NCI-H2171 treated with DMSO at 0.1 percent for 48 hours (cell line): ENCODE results near the gene SLC35D2.
A peak's percentile ranks its signal among the peaks of the same experiment; 100 is the strongest.
"Not testable (repeated sequence)": the region's sequence is repeated elsewhere in the genome, so short reads cannot be mapped to it uniquely, and the experiment has no call there.

Experiments
- DNase-seq: peaks from one replicate; lab custom pipeline; 2025; lab: John Stamatoyannopoulos, UW

Gene SLC35D2

DNA sequence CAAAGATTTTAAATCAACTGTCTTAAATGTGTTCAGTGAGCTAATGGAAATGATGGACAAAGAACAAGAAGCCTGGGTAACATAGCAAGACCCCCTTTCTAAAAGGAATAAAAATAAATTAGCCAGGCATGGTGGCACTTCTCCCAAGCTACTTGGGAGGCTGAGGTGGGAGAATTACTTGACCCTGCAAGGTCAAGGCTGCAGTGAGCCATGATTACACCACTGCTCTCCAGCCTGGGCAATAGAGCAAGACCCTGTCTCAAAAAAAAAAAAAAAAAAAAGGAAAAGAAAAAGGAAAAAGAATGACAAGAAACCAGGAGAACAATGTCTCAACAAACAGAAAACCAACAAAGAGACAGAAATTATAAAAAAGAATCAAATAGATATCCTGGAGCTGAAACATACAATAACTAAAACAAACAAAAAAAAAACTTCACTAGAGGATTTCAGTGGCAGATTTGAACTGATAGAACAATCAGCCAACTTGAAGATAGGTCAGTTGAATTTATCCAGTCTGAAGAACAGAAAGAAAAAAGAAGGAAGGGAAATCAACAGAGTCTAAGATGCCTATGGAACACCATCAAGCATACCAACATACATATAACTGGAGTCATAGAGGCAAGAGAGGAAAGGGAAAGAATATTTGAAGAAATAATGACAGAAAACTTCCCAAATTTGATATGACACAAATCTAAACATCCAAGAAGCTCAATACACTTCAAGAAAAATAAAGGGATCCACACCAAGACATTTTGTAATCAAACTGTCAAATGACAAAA lies 16.8 kb upstream of the SLC35D2 start:
- DNase-seq, result no peak

DNA sequence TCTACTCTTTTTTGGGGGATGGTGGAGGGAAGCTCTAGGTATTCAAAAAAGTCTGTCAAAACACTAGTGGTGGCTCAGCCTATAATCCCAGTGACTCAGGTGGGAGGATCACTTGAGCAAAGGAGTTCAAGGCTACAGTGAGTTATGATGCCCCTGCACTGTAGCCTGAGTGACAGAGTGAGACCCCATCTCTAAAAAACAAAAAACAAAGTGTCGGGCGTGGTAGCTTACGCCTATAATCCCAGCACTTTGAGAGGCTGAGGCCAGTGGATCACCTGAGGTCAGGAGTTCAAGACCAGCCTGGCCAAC lies 15.8 kb upstream of the SLC35D2 start:
- DNase-seq, result no peak

DNA sequence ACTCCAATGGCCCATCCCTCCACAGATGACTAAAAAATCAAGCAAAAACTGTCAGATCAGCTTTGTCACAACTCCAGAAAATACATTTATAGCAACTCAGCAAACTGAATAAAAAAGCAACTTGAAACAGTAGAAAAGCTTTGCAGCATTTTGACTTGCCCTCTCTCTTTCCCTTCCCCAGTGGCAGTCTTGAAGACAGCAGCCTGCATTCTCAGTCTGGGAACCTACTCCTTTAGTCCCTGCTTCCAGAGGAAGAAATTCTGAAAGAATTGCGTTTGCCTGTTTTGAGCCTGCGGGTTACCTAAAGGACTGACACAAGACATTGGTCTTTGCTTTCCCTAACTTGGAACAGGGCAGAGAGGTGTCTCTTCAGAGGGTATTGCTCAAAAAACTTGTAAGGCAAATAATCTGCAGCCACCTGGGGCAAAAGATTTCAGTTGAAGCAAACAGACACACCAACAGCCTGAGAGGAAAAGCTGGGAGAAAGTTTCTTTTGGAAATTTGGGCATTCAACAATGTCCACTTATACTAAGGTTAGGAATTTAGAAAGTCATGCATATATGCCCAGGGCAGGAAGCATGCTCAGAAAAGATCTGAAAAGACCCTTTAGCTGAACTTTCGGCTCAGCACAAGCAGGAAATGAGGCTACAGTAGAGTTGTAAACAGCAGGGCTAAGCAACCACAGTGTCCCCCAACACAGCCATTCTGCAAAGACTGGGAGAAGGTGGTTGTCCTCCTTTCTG lies 15.2 kb upstream of the SLC35D2 start:
- DNase-seq, result no peak

DNA sequence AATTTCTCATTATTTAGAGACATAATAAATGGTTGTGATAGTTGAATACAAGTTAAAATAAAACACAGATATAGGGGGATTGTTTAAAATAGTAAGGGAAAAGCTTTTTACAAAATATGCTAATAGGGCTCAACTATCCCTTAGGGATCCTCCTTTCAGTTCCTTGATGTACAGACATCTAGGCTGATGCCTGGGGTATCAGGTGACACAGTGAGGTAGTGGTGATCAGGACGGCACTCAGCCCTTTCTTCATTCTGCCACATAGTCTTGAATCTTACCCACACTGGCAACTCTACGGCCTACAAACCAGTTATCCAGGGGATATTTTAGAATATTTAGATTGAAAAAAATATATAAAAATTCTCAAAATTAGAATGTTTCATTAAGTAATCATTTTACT lies 12.5 kb upstream of the SLC35D2 start:
- DNase-seq, result peak; percentile 12

DNA sequence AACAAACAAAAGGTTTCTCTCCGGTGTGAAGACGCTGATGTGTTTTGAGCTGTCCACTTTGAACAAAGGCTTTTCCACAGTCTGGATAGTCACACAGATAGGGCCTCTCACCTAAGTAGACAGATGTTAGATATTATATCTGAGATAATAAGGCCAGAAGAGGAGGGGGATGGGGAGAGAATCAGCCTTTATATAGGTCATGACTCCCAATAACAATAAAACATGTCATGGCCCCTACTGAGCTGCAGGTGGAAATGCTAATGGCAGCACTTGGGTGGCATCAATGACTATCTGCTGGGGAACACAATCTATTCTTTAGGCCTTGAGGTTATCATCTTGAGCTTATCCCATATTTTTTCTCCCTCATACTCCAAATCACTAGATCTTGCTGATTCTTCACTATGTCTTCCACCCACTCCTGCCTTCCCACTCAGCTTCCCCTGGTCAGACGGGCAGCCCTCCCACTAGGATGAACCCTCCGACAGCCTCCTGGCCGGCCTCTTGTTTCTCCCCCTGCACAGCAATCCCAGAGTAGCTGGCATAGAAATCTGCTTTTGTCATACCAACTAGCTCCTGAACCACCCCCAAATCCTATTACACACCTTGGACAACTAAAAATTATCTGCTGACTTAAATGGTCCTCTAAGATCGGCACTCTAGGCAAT lies 11.5 kb upstream of the SLC35D2 start:
- no peak for DNase-seq

DNA sequence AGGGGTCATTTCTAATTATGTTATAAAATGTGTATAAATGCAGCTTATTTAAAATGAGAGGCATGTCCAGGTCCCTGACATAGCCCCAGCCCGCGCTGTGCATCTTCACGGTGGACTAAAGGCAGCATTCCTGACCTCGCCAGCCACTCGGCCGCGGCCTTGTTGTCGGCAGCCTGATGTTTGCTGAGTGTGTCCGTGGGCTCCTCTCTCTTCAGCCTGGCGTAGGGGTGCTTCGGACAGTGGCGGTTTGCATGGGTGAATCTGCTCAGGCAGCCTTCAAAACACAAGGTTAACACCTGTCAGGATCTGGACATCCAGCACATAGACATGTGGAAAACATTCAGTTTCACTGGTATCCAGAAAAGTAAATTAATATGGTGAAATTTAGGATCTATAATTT lies 8.8 kb upstream of the SLC35D2 start:
- no peak for DNase-seq

DNA sequence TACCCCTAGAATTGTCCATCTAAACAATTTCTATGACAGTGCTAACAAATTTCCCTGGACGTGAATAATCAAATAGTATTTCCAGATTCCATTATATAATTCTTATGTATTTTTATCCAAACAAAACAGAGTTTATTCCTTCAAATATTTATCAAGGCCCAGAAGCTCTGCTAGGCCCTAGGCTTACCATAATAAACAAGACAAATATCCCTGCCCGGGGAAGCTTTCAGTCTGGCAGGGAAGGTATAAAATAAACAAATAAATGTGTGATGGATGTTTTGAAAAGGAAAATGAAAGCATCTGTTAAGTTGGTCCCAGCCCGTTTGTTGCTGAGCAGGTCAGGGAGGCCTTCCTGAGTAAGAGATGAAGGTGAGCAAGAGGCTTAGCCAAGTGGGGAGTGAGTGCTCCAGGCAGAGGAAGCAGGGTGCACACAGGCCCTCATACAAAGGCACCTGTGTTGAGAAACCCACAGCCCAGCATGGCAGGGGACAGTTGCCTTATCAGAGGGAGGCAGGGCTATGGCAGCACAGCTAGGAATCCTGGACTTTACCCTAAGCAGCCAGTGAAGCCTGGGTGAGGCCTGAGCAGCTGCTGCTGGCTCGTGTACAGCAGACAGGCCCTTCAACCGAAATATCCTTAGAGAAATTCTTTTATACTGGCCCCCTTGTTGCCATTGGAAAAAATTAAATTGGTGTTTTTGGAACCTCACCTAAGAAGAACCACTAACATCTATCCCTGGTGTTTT lies 7.7 kb upstream of the SLC35D2 start:
- no peak for DNase-seq

DNA sequence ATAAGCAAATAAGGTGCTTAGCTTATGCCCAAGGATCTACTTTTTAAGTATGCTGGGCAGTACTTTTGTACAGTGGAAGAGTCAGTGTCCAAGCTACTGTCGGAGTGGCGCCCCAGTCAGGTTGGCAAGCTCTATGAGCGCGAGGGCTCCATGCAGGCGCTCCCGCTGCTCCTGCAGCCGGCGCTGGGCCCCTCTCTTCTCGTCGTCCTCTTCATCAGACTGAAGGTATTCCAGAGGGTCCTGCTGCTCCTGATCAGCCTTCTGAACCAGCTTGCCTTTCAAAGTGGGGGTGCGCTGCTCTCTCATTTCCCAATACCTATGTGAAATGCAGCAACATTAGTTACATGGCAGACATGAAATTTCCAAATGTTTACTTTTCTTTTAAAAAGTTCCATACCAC lies 4.6 kb upstream of the SLC35D2 start:
- no peak for DNase-seq

DNA sequence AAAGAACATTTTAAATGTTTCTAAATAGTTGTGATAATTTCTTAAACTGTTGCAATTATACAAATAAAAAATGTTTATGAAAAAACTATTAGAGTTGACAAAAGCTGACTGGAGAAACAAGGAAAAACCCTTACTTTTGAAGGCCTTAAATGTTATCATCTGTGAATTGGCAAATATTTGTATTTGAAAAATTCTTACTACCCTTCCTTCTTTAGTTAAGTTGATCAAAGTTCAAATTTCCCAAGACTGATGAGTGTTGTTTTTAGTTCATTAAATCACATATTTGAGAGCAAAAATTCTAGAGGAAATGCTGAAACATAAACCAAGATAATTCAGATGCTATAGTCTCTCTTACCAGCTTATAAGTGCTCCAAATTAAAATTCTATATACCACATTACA lies 2.6 kb upstream of the SLC35D2 start:
- DNase-seq, result no peak

DNA sequence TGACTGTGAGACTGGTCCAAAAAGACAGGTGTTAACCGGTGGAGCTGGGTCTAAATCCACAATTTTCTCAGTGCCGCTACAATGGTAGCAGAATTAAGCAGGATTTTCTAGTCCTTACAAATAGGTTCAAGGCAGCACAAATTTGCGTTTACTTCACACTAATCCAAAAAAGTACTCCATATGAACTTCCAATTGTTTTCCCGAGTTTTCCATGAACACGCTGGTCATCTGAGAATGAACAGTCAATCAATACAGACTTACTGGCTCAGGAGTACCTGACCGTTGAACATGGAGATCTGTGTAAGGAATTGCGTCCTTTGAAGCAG lies 709 bp downstream of the SLC35D2 start:
- DNase-seq, result no peak

DNA sequence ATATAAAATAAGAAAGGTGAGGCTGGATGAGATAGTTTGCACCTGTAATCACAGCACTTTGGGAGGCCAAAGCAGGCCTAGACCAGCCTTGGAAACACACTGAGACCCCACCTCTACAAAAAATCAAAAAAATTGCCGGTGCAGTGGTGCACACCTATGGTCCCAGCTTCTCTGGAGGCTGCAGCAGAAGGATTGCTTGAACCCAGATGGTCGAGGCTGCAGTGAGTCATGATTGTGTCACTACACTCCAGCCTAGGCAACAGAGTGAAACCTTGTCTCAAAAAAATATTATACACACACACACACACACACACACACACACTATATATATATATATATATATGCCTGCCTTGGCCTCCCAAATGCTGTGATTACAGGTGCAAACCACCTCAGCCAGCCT lies 1.3 kb downstream of the SLC35D2 start:
- DNase-seq, result no peak

DNA sequence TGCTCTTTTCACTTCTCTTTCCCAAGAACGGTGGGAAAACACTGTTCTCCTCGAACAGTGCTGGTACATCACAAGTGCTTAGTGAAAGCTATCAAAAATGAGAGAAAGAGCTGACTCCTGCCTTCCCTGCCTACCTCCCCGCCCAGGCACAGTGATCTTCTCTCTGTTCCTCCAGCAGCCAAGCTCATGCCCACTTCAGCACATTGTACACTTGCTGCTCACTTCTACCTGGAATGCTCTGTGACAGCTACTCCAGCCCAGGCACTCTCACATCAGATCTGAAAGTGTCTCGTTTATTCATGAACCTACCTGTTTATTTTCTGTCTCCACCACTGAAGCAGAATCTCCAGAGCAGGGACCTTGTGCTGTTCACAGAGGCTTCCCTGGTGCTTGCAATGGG lies 1.8 kb downstream of the SLC35D2 start:
- no peak for DNase-seq

DNA sequence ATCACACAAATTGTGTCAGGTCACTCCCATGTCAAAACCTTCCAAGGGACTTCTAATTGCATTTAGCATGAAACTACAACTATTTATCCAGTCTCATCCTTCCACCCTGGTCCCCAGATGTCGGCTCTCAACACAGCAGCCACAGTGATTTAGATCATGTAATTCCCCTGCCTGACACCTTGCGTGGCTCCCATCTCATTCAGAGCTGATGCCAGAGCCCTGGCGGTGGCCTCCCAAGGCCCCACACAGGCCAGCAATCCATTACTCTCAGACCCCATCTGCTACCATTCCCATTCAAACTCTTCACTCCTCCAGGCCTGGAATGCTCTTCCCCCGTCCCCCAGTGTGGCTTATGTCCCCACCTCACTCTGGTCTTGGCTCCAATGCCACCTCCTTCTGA lies 2.4 kb downstream of the SLC35D2 start:
- DNase-seq, result no peak

DNA sequence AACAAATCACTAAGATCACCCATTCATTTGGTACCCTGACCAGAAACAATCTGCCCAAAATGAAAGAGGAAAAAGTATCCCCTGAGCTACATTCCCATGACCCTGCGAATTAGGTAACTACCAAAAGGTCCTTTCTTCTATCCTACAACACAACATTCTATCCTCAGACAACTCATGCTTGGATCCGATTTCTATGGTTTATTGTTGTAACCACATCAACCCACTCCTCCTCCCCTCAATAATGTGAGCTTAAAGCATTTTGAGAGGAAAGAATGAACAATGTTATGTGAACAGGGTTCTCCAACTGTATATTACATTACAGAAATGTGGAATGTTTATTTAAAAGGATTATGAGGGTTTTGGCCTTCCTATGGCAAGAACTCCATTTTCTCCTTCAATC lies 4.0 kb downstream of the SLC35D2 start:
- no peak for DNase-seq

DNA sequence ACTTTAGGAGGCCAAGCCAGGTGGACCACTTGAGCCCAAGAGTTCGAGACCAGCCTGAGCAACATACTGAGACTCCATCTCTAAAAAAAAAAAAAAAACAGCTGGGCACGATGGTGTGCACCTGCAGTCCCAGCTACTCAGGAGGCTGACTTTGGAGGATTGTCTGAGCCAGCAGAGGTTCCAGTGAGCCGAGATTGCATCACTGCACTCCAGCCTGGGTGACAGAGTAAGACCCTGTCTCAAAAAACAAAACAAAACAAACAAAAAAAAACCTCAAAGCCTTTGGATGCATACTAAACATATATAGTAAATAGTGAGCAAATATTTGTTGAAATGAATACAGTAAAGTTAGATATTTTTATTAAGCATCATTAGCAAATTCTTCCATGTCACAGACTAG lies 5.3 kb downstream of the SLC35D2 start:
- DNase-seq, result no peak

DNA sequence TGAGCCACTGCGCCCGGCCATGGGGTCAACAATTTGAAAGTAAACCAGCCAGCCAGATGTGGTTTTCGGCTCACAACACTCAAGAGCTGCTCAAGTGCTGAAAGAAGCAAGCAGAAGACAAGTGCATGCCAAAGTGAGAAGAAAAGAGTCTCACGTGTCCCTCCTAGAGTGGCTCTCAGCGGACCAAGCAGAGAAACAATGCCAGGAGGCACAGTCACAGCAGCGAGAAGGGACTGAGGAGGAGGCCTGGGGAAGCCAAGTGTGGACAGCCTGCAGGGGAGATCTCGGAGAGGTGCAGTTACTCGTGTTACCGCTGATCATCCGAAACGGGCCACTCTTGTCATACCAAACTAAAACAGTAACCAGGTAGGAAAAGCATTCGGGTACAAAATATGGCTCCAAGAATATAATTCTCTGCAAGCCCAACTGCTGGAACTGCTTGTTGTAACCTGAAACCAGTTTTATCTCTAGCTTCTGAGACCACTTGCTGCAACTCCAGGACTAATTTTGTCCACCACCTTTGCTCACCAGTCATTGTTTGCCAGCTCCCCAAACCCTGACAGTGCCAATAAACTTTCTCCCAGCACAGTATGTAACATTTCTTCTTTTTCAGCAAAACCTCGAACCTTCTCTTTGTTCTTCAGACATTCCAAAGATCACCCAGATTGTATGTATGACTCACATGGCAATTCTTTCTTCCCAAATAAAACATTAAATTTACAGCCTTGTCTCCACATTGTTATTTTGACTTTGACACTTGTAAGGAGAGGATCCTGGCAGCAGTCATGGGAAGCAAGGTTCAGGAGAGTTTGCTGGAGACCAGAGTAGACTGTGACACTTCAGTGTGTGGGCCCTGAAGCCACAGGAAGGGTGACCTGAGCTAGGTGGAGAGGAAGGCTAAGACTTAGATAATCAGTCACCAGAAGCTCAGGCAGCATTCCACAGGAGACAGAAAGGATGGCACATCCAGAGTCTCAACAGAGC lies 6.3 kb downstream of the SLC35D2 start:
- DNase-seq, result no peak

DNA sequence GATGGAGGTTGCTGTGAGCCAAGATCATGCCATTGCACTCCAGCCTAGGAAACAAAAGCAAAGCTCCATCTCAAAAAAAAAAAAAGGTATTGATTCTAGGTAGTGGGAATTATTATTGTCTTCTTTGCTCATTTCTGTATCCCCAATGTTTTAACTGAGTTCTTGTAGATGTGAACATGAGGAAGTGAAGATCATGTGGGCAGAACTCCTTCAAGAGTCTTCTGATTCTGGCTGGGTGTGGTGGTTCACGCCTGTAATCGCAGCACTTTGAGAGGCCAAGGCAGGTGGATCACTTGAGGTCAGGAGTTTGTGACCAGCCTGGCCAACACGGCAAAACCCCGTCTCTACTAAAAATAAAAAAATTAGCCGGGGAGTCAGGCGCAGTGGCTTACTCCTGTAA lies 8.0 kb downstream of the SLC35D2 start:
- not testable (repeated sequence) for DNase-seq

DNA sequence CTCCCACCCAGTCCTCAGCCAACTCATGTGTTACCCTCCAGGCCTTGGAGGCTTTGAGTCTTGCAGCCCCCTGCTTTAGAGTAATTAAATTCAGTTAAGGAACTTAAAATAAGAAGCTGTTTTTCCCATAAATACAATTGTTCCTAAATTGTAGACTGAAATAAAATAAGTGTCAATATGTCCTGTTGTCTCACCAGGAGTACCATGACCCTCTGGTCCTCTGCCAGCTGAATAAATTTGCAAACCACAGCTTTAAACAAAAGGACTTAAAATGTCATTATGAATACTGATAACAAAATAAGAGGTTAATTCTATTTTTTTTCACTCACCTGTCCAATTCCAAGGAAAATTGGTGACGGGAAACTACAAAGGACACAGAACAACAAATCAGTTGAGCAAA lies 15.6 kb downstream of the SLC35D2 start:
- DNase-seq, result no peak

DNA sequence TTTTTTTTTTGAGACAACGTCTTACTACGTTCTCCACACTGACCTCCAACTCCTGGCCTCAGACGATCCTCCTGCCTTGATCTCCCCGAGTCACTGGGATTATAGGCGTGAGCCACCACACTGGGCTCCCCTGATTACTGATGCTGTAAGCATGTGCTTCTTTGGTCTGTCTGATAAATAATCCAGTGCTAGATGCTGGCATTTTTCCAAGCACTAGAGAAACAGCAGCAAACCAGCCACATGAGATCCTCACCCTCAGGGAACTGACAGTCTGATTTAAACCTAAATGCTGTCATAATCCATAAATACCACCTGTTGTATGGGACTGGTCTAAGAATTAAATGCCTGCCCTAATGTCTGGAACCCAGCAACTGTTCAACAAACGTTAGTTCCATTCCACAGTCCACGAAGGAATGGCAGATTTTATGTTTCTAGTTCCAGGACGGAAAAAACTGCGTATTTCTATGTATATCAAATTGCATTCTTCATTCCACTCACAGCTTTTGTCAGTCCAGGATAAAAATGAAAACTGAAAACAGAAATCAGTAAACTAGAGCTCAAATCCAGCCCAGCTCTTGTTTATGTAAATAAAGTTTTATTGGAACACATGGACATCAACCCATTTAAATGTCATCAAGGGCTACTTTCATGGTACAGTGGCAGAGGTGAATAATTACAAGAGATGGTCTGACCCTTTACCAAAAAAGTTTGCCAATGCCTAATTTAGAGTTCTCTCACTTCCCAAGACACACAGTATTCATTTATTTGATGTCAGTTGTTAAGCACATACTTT lies 20.1 kb downstream of the SLC35D2 start:
- peak; percentile 13 for DNase-seq

DNA sequence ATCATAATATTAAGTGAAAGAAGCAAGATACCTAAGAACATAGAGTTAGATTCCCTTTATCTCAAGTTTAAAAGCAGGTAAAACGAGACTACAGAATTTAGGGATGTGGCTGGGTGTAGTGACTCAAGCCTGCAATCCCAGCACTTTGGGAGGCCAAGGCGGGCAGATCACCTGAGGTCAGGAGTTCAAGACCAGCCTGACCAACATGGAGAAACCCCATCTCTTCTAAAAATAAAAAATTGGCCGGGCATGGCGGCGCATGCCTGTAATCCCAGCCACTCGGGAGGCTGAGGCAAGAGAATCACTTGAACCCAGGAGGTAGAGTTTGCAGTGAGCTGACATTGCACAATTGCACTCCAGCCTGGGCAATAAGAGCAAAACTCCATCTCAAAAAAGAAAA lies 21.4 kb downstream of the SLC35D2 start:
- DNase-seq, result not testable (repeated sequence)

DNA sequence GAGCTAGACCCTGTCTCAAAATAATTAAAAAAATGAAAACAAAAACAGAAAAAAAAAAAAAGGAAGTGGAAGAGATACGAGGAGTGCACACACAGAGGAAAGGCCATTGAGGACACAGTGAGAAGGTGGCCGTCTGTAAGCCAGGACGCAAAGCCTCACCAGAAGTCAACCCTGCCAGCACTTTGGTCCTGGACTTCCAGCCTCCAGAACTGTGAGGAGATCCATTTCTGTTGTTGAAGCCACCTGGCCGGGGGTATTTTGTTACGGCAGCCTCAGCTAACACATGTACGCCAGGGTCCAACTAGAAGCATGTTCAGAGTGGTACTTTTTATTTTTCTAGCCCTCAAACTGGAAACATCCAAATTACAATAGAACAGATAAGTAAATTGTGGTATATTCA lies 21.8 kb downstream of the SLC35D2 start:
- DNase-seq, result no peak
